ENCODE data around the gene NLGN1.
"Not testable (repeated sequence)": the region's sequence is repeated elsewhere in the genome, so short reads cannot be mapped to it uniquely, and the experiment has no call there.

NLGN1 gene

GRCh38 chr3:174223626-174224025 is 826.1 kb downstream of the NLGN1 start:
- DNase-seq (ENCODE audit: low spot score): no peak

GRCh38 chr3:174229916-174230315 is 832.4 kb downstream of the NLGN1 start:
- no peak for DNase-seq (ENCODE audit: low spot score)

- DNase-seq (ENCODE audit: low spot score): not testable (repeated sequence)
Observed at GRCh38 chr3:174232028-174232657, 834.6 kb downstream of the NLGN1 start.

DNA sequence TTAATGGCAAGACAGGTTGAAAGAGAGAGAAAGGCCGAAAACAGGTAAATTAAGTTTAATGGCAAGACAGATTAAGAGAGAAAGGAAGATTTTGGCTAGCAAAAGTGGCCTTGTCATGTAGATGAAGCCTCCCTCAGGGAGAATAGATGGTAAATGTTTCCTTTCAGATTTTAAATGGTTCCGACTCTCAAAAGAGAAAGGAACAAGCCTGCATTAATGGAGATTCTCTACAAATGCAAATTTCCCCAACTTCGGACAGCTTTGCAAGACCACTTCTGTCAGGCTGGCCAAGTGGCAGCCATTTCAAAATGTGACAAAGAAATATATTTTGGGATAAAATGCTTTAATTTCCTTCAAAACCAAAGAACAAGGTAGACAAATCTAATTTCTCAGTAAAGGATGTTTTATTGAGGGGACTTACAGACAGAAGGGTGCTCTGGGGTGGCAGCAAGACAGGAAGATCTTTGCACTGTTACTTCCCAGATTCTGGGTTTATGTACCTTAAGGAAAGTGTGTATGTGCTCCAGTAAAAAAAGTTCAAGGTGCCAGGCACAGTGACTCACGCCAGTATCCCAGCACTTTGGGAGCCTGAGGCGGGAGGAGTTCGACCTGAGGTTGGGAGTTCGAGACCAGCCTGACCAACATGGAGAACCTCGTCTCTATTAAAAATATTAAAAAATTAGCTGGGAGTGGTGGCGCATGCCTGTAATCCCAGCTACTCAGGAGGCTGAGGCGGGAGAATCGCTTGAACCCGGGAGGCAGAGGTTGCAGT is 835.3 kb downstream of the NLGN1 start:
- DNase-seq (ENCODE audit: low spot score): no peak

- DNase-seq (ENCODE audit: low spot score): no peak
Observed at GRCh38 chr3:174233511-174233910, 836.0 kb downstream of the NLGN1 start.

DNA sequence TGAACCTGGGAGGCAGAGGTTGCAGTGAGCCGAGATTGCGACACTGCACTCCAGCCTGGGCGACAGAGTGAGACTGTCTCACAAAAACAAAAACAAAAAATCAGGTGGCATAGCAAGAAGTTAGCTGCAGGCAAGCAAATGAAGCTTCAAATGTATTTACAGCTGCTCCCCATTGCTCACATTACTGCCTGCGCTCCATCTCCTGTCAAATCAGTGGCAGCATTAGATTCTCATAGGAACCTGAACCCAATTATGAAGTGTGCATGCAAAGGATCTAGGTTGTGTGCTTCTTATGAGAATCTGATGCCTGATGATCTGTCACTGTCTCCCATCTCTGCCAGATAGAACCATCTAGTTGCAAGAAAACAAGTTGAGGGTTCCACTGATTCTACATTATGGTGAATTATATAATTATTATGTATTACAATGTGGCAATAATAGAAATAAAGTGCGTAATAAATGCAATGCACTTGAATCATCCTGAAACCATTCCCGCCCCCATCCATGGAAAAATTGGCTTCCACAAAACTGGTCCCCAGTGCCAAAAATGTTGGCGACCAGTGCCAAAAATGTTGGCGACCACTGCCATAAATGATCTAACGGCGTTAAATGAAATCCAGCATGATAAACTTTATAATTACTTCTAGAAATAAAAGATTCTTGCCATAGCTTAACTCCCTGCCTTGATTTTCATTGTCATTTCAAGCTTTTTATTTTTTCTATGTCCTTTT is 844.9 kb downstream of the NLGN1 start:
- DNase-seq (ENCODE audit: low spot score): no peak

- DNase-seq (ENCODE audit: low spot score): no peak
Observed at GRCh38 chr3:174243171-174243570, 845.6 kb downstream of the NLGN1 start.

DNA sequence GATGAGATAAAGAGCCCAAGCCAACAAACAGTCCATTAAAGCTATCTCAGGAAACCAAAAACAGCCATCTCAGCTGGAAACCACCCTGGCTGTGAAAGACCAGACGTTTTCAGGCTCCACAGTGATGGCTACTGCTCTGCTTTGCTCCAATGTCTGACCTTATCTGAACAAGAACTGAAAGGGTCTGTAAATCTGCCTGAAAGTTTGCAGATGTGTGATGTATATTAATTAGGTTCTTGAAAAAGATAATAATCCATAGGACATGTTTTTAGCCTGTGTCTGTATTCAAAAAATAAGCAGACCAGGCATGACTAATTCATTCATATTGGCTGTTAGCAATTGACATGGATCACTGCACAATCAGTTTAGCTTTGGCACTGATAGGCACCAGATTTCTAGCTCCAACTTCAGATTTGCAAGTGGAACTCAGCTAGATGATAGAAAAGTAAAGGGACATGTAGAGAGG is 850.2 kb downstream of the NLGN1 start:
- no peak for DNase-seq (ENCODE audit: low spot score)

GRCh38 chr3:174251681-174252080 is 854.1 kb downstream of the NLGN1 start:
- no peak for DNase-seq (ENCODE audit: low spot score)

DNA sequence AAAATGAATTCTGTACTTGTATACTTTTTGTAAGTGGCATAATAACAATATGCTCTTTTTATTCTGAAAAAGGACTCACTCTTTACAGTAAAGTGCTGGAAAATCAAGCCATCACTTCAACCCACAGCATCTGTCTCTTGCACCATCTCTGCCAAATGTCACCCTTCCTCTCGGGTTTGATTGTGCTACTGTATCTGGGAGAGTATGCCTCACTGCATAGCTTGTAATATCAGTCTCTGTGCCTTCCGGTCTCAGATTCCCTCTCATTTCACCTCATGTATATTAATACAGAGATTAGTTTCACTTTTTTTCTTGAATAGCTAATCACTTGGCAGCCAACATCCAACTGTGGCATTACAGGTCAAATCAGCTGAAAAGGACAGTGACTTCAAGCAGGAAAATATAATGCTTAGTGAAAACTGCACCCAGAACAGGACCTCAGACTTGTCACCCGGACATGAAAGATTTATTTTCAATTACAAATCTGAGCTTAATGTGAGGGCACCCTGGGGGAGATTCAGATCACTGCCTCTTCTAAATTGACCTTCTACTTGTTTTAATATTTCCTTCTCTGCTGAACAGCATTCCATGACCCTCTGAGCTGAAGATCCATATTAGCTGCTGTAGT is 855.8 kb downstream of the NLGN1 start:
- no peak for DNase-seq (ENCODE audit: low spot score)

DNA sequence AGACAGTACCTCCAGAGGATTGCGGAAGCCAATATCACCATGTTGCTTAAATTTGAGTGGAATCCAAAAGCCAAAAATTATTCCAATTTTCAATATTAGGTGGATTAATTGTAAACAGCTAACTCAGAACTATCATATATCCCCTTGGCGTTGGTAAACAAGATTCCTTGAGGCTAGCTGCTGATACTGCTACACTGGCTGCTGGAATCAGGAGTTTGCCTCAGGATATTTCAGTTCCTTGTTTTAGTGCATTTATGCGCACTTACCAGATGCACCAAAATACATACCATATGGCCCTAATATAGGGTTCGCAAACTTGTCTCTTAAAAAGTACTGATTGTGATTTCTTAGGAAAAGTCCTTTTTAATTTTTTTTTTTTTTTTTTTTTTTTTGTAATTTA is 856.4 kb downstream of the NLGN1 start:
- no peak for DNase-seq (ENCODE audit: low spot score)

- no peak for DNase-seq (ENCODE audit: low spot score)
Observed at GRCh38 chr3:174255454-174255853, 857.9 kb downstream of the NLGN1 start.

DNA sequence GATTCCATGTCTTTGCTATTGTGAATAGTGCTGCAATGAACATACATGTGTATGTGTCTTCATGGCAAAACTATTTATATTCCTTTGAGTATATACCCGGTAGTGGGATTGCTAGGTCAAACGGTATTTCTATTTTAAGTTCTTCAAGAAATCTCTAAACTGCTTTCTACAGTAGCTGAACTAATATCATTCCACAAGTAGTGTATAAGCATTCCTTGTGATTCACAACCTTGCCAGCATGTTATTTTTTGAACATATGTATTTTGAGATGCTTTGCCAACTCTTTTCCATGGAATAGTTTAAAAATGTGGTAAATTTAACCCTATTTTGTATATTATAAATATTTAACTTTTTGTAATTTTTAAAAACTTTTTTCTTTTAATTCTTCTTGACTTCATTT is 868.9 kb downstream of the NLGN1 start:
- DNase-seq (ENCODE audit: low spot score): no peak

GRCh38 chr3:174268061-174268460 is 870.5 kb downstream of the NLGN1 start:
- no peak for DNase-seq (ENCODE audit: low spot score)

DNA sequence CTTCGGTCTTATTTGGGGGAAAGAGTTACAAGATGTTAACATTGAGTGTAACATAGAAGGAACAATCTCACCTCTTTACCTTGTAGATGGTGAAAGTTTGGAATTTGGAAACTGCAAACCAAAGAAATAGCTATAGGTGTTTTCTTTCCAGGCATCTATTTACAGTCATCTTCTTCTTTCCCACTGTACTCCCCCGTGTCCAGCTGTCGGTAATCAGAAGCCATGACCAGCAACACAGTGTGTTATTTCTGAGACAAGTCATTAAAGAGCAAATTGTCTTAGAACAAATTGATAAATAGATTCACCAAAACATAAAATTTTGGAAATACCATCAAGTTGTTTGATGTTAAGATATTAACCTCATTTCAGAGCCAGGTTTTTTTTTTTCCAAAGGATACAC is 871.0 kb downstream of the NLGN1 start:
- DNase-seq (ENCODE audit: low spot score): no peak

DNA sequence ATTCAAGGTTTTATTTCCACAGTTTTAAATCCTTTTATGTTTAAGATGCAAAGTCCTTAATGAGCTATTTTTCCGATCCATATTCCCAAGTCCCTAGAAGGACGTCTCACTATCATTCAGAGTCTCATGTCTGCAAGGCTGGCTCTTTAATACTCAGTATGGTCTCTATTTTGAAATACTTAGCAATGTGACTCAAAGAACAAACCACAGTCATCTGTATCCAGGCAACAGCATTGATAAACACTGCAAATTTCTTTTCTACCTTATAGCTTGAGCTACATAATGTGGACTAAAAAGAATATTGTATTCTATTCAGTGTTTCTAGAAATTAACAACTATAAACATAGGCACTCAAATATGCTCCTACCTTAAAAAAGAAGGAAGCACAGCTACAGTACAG is 873.3 kb downstream of the NLGN1 start:
- DNase-seq (ENCODE audit: low spot score): no peak

- DNase-seq (ENCODE audit: low spot score): no peak
Observed at GRCh38 chr3:174275336-174275735, 877.8 kb downstream of the NLGN1 start.

DNA sequence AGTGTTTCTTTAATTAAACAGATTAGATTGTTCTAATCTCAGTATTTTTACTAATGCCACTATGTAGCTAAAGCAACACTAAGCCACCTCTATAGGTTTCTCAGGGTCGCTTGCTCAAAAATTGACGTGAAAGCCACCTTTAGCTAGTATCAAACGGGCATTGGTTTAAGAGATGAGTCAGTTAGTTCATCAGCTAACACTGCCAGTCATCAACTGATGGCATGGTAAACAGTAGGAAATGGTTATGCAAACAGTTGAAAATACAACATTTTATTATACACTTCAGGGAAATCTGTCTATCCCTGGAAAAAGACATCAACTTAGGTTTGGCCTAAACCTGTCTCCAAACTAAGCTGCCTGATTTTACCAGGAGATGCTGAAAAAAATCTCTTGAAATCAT is 879.3 kb downstream of the NLGN1 start:
- no peak for DNase-seq (ENCODE audit: low spot score)

- no peak for DNase-seq (ENCODE audit: low spot score)
Observed at GRCh38 chr3:174278094-174278493, 880.5 kb downstream of the NLGN1 start.

DNA sequence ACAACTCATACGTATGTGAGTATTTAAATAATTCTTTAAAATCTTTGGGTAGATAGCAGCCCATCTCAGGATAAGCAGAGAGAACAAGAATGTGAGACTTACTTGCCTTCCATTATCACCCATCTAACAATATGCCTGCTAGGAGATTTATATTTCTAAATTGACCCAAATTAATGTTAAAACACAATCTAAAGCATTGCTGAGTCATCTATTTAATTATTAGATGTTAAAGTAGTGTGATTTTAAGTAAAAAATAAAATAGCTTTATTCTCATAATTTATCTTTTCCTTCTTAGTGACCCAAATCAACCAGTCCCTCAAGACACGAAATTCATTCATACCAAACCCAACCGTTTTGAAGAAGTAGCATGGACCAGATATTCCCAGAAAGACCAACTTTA is 882.6 kb downstream of the NLGN1 start:
- no peak for DNase-seq (ENCODE audit: low spot score)

GRCh38 chr3:174285242-174285864 is 887.8 kb downstream of the NLGN1 start:
- DNase-seq (ENCODE audit: low spot score): no peak

DNA sequence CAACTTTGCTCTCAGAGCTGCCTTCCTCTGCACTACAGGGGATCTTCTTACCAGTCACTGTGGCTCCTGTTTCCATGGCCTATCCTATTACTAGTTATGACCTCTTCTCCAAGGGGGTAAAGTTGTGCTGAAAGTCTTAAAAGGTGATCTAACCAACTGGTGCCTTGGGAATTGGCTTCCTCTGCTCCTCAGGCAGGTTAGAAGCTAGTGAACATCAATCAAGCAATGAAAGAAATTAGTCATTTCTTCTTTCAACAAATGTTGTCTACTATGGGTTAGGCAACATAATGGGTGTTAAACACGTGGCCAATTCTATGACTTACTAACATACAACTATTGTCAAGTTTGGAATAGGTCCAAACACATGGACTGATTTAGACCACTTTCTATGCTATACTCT is 890.2 kb downstream of the NLGN1 start:
- no peak for DNase-seq (ENCODE audit: low spot score)
